ENCODE results near the gene AJM1. TPM values are rescaled to one million over a fixed set of nuclear protein-coding genes. Genes with fewer than 3 reads are reported as not detected.

AJM1 gene
- total and polyA plus RNA-seq, 2 of the 8 experiments (the other 6 are each of a cell fraction or from before 2014, with no cell fraction given): 0.12 to 0.97 TPM

GRCh38 chr9:136831720-136832104 is 10.6 kb upstream of the AJM1 start:
- Histone ChIP-seq H3K14ac (ENCODE audit: insufficient read length) (no peak overlapping the region), H3K23ac (ENCODE audit: insufficient read length) (no peak overlapping the region), H3K23me2 (ENCODE audit: low read depth, low read length) (no peaks in the 10 kb centered on the region), H3K4me1 (replicated peaks in 1 of 4; ENCODE audit: control insufficient read depth in 3 of 4, insufficient read depth in 4 of 4, low read length in 3 of 4) (no peaks in the 10 kb centered on the region), H3K27me3 (replicated peaks in 1 of 4; ENCODE audit: control insufficient read depth in 3 of 4, extremely low read depth in 1 of 4, insufficient read depth in 3 of 4, low read length in 3 of 4) (no peaks in the 10 kb centered on the region), H3K18ac (ENCODE audit: extremely low read depth, low read length) (no peak overlapping the region), H2AFZ (ENCODE audit: low read length) (no peak overlapping the region), H2AK5ac (ENCODE audit: low read depth, low read length) (no peak overlapping the region), H2BK5ac (ENCODE audit: low read depth, low read length) (no peak overlapping the region), H2BK12ac (ENCODE audit: low read depth, low read length) (no peak overlapping the region), H4K20me1 (replicated peaks in 1 of 2; ENCODE audit: control insufficient read depth in 1 of 2, insufficient read depth in 2 of 2, low read length in 2 of 2) (peaks cover 3 to 17% of the 10 kb centered on the region in 2 experiments), H3K4me2 (ENCODE audit: insufficient read depth in 1 of 2, low read depth in 2 of 2, low read length in 2 of 2) (no peak overlapping the region), H3K79me2 (ENCODE audit: control insufficient read depth in 1 of 2, insufficient read depth in 2 of 2, low read length in 2 of 2) (no peaks in the 10 kb centered on the region), H3K9ac (replicated peaks in 1 of 4; ENCODE audit: extremely low read depth in 1 of 4, low read depth in 3 of 4, low read length in 3 of 4) (no peak overlapping the region), H4K5ac (ENCODE audit: insufficient read length, low read depth, low read length) (no peak overlapping the region), H3K79me1 (ENCODE audit: low read depth, low read length) (no peaks in the 10 kb centered on the region), H4K8ac (ENCODE audit: extremely low read depth, insufficient read depth, low read length) (peak overlapping the region; percentile 25; the same call in 1 of the 2 replicates), H3K56ac (replicated peaks; ENCODE audit: insufficient read length, low read depth, low read length) (no peak overlapping the region), H3K9me3 (ENCODE audit: insufficient read depth in 2 of 2, low read depth in 1 of 2, low read length in 1 of 2) (no peaks in the 10 kb centered on the region), H3K36me3 (ENCODE audit: control insufficient read depth in 2 of 4, insufficient read depth in 4 of 4, low read length in 3 of 4) (peaks cover 13 to 41% (median 33%) of the 10 kb centered on the region in 4 experiments), H2BK120ac (replicated peaks; ENCODE audit: low read depth, low read length) (no peak overlapping the region), H3K27ac (ENCODE audit: low read depth, low read length) (no peak overlapping the region), H4K91ac (replicated peaks; ENCODE audit: insufficient read length, low read length) (no peak overlapping the region), H2BK15ac (ENCODE audit: low read length) (no peak overlapping the region), H3K4me3 (ENCODE audit: extremely low read depth in 1 of 4, insufficient read depth in 2 of 4, low read depth in 3 of 4, low read length in 4 of 4) (no peak overlapping the region), H3K4ac (replicated peaks; ENCODE audit: insufficient read length, low read depth, low read length) (no peak overlapping the region), H2BK20ac (ENCODE audit: low read length) (no peak overlapping the region)
- ChIA-PET POLR2A (ENCODE audit: partially characterized antibody) (interaction anchor here (0.6 to 20.5 kb wide), 6 partner anchors 9 to 386 kb away, joined by 3 to 248 read pairs (median 4); partner anchors contain the start of genes AJM1, MAMDC4 and RABL6), CTCF (ENCODE audit: partially characterized antibody) (interaction anchor here (0.6 to 9.0 kb wide), 5 partner anchors 11 to 391 kb away, joined by 3 to 55 read pairs (median 3); partner anchors contain the start of gene AJM1)
- WGBS, 2 experiments (ENCODE audit: extremely low coverage in 1 of 2, insufficient coverage in 1 of 2, insufficient read length in 1 of 2, insufficient replicate concordance in 2 of 2, low coverage in 1 of 2, low lambda C conversion rate in 2 of 2, missing lambda C conversion rate in 1 of 2): 97% methylated on average over 23 of the region's 23 CpGs; no CpG with 5 or more reads in 1 of the 2 experiments
- DNase-seq (ENCODE audit: low read depth in 1 of 2, low spot score in 2 of 2) (no peak), FAIRE-seq (no peak)
- no peak for TF ChIP-seq ATF3 (IDR thresholded peaks at IDR 0.05; ENCODE audit: insufficient read depth, low read depth, low read length)
- TF ChIP-seq TAF1 (IDR thresholded peaks at IDR 0.05; ENCODE audit: low read depth, low read length): no peak
- TF ChIP-seq HDAC6 (IDR thresholded peaks at IDR 0.05; ENCODE audit: low read depth, low read length): no peak
- no peak for TF ChIP-seq EGR1 (IDR thresholded peaks at IDR 0.05; ENCODE audit: borderline replicate concordance, low read depth, low read length)
- no peak for TF ChIP-seq MAX (IDR thresholded peaks at IDR 0.05)
- no peak for TF ChIP-seq SUZ12 (IDR thresholded peaks at IDR 0.05; ENCODE audit: low read length)
- no peak for TF ChIP-seq KDM1A (IDR thresholded peaks at IDR 0.05; ENCODE audit: borderline replicate concordance, low read length)
- no peak for TF ChIP-seq CHD2 (IDR thresholded peaks at IDR 0.05; ENCODE audit: low read length)
- TF ChIP-seq GABPA (IDR thresholded peaks at IDR 0.05; ENCODE audit: borderline replicate concordance, insufficient read depth, low read length): no peak
- TF ChIP-seq SAP30 (IDR thresholded peaks at IDR 0.05; ENCODE audit: insufficient read depth, insufficient replicate concordance, low read length): no peak
- no peak for TF ChIP-seq POLR2AphosphoS5 (IDR thresholded peaks at IDR 0.05; ENCODE audit: low read depth, low read length)
- TF ChIP-seq CBX8 (IDR thresholded peaks at IDR 0.05; ENCODE audit: borderline replicate concordance, low read depth, low read length): no peak
- TF ChIP-seq SIRT6 (IDR thresholded peaks at IDR 0.05; ENCODE audit: low read length): no peak
- TF ChIP-seq MAFK (IDR thresholded peaks at IDR 0.05; ENCODE audit: low read depth, low read length): no peak

Data from H1 (cell line).